IgD-negative memory B cell (primary cell): ENCODE data around the gene KDSR. TPM values are rescaled to one million over a fixed set of nuclear protein-coding genes. Genes with fewer than 3 reads are reported as not detected.

Experiments
- H3K27ac Mint-ChIP-seq, 3 donors: one replicate each; pipeline ENCODE4 v1.8.0; 2020 to 2022; ENCODE audit warnings: mild to moderate bottlenecking in 3 of 3, mixed read lengths in 3 of 3, moderate library complexity in 1 of 3
- H3K27me3 Mint-ChIP-seq: one replicate; pipeline ENCODE4 v1.8.0; 2021; ENCODE audit warnings: mixed read lengths
- H3K36me3 Mint-ChIP-seq: one replicate; pipeline ENCODE4 v1.8.0; 2020; ENCODE audit warnings: mild to moderate bottlenecking, mixed read lengths
- H3K4me1 Mint-ChIP-seq, 3 donors: one replicate each; pipeline ENCODE4 v1.8.0; 2020 to 2022; ENCODE audit warnings: mixed read lengths in 3 of 3, mild to moderate bottlenecking in 1 of 3
- H3K4me3 Mint-ChIP-seq, 4 donors: one replicate each; pipeline ENCODE4 v1.8.0; 2020 to 2022; ENCODE audit warnings: mild to moderate bottlenecking in 4 of 4, mixed read lengths in 4 of 4, moderate library complexity in 3 of 4
- H3K9me3 Mint-ChIP-seq, 3 donors: one replicate each; pipeline ENCODE4 v1.8.0; 2020 to 2021; ENCODE audit warnings: mixed read lengths in 3 of 3, mild to moderate bottlenecking in 1 of 3
- polyA plus RNA-seq: library from polyadenylated mRNA; unstranded; fragments of 300-500 nt; fragmentation: Illumina TruSeq; gene quantifications from one replicate; pipeline ENCODE4 v1.2.3, GENCODE V29; 2021

Gene KDSR
- polyA plus RNA-seq, 1 donor from 2014 or later, result 40.2 TPM

- H3K9me3 Mint-ChIP-seq, result no peaks in the 10 kb centered on the region
- peak overlapping the region; percentile 70 to 94 (median 80) for H3K27ac Mint-ChIP-seq
- no peaks in the 10 kb centered on the region for H3K36me3 Mint-ChIP-seq
- H3K4me1 Mint-ChIP-seq, result peaks cover 19 to 27% (median 22%) of the 10 kb centered on the region in 3 donors
- H3K4me3 Mint-ChIP-seq, result peak overlapping the region; percentile 86 to 95 (median 90)
- H3K27me3 Mint-ChIP-seq, result no peaks in the 10 kb centered on the region
Measured at GRCh38 chr18:63320975-63321265, 46.1 kb downstream of the KDSR start.

GRCh38 chr18:63320123-63320974, 46.7 kb downstream of the KDSR start:
- no peaks in the 10 kb centered on the region for H3K36me3 Mint-ChIP-seq
- no peaks in the 10 kb centered on the region for H3K9me3 Mint-ChIP-seq
- peak overlapping the region; percentile 86 to 95 (median 91) for H3K4me3 Mint-ChIP-seq
- no peaks in the 10 kb centered on the region for H3K27me3 Mint-ChIP-seq
- peak overlapping the region; percentile 70 to 94 (median 88) for H3K27ac Mint-ChIP-seq
- peaks cover 21 to 29% (median 27%) of the 10 kb centered on the region in 3 donors for H3K4me1 Mint-ChIP-seq

- H3K27me3 Mint-ChIP-seq, result no peaks in the 10 kb centered on the region
- no peaks in the 10 kb centered on the region for H3K9me3 Mint-ChIP-seq
Measured at GRCh38 chr18:63319383-63320122, 47.5 kb downstream of the KDSR start, which contains the start of gene BCL2. TSS of gene BCL2 (minus strand) at chr18:63319769.

GRCh38 chr18:63318889-63319382, 48.1 kb downstream of the KDSR start:
- no peaks in the 10 kb centered on the region for H3K36me3 Mint-ChIP-seq
- no peaks in the 10 kb centered on the region for H3K9me3 Mint-ChIP-seq
- peak overlapping the region; percentile 70 to 96 (median 70) for H3K27ac Mint-ChIP-seq
- peaks cover 34 to 43% (median 40%) of the 10 kb centered on the region in 3 donors for H3K4me1 Mint-ChIP-seq
- peak overlapping the region; percentile 89 to 99 (median 97) for H3K4me3 Mint-ChIP-seq
- no peaks in the 10 kb centered on the region for H3K27me3 Mint-ChIP-seq

More at GRCh38 chr18:63319383-63320122, 47.5 kb downstream of the KDSR start, which contains the start of gene BCL2:
- Mint-ChIP-seq H3K36me3 (no peaks in the 10 kb centered on the region), H3K4me1 (peaks cover 29 to 37% (median 35%) of the 10 kb centered on the region in 3 donors), H3K27ac (peak within 1 kb of the TSS; percentile 70 to 96 (median 94)), H3K4me3 (peak within 1 kb of the TSS; percentile 89 to 99 (median 97))

GRCh38 chr18:63317982-63318888, 48.8 kb downstream of the KDSR start:
- Mint-ChIP-seq H3K27ac (peak overlapping the region; percentile 70 to 97 (median 70)), H3K4me1 (peaks cover 37 to 47% (median 47%) of the 10 kb centered on the region in 3 donors), H3K36me3 (no peaks in the 10 kb centered on the region), H3K4me3 (peak overlapping the region; percentile 89 to 100 (median 99)), H3K9me3 (no peaks in the 10 kb centered on the region), H3K27me3 (no peaks in the 10 kb centered on the region)

- H3K27ac Mint-ChIP-seq, result peak overlapping the region; percentile 70 to 97 (median 70)
- peak overlapping the region; percentile 89 to 100 (median 98) for H3K4me3 Mint-ChIP-seq
- H3K4me1 Mint-ChIP-seq, result peaks cover 31 to 48% (median 44%) of the 10 kb centered on the region in 3 donors
- no peaks in the 10 kb centered on the region for H3K27me3 Mint-ChIP-seq
- H3K9me3 Mint-ChIP-seq, result no peaks in the 10 kb centered on the region
- no peaks in the 10 kb centered on the region for H3K36me3 Mint-ChIP-seq
Measured at GRCh38 chr18:63317556-63317946, 49.5 kb downstream of the KDSR start.

- H3K27ac Mint-ChIP-seq, result peak overlapping the region; percentile 70 to 97 (median 70)
- H3K4me3 Mint-ChIP-seq, result peak overlapping the region; percentile 89 to 100 (median 98)
- no peaks in the 10 kb centered on the region for H3K36me3 Mint-ChIP-seq
- peaks cover 29 to 50% (median 41%) of the 10 kb centered on the region in 3 donors for H3K4me1 Mint-ChIP-seq
- H3K9me3 Mint-ChIP-seq, result no peaks in the 10 kb centered on the region
- H3K27me3 Mint-ChIP-seq, result no peaks in the 10 kb centered on the region
Measured at GRCh38 chr18:63316612-63317555, 50.1 kb downstream of the KDSR start.

GRCh38 chr18:63315876-63316275, 51.1 kb downstream of the KDSR start:
- Mint-ChIP-seq H3K4me1 (peaks cover 35 to 55% (median 43%) of the 10 kb centered on the region in 3 donors), H3K27ac (peak overlapping the region in 2 of 3 donors; percentile 7 to 95), H3K4me3 (peak overlapping the region; percentile 89 to 100 (median 98)), H3K9me3 (no peaks in the 10 kb centered on the region), H3K36me3 (no peaks in the 10 kb centered on the region), H3K27me3 (no peaks in the 10 kb centered on the region)

- Mint-ChIP-seq H3K27ac (peak overlapping the region; percentile 73 to 95 (median 93)), H3K9me3 (no peaks in the 10 kb centered on the region), H3K4me1 (peaks cover 40 to 58% (median 48%) of the 10 kb centered on the region in 3 donors), H3K4me3 (peak overlapping the region; percentile 89 to 100 (median 98)), H3K27me3 (no peaks in the 10 kb centered on the region), H3K36me3 (no peaks in the 10 kb centered on the region)
Measured at GRCh38 chr18:63315131-63315662, 51.8 kb downstream of the KDSR start.

GRCh38 chr18:63314062-63314790, 52.8 kb downstream of the KDSR start:
- H3K36me3 Mint-ChIP-seq, result no peaks in the 10 kb centered on the region
- H3K27ac Mint-ChIP-seq, result peak overlapping the region; percentile 73 to 96 (median 93)
- no peaks in the 10 kb centered on the region for H3K9me3 Mint-ChIP-seq
- no peaks in the 10 kb centered on the region for H3K27me3 Mint-ChIP-seq
- peaks cover 45 to 65% (median 53%) of the 10 kb centered on the region in 3 donors for H3K4me1 Mint-ChIP-seq
- peak overlapping the region; percentile 89 to 100 (median 98) for H3K4me3 Mint-ChIP-seq

GRCh38 chr18:63313396-63313917, 53.5 kb downstream of the KDSR start:
- Mint-ChIP-seq H3K4me3 (peak overlapping the region; percentile 87 to 99 (median 93)), H3K4me1 (peaks cover 50 to 64% (median 60%) of the 10 kb centered on the region in 3 donors), H3K36me3 (no peaks in the 10 kb centered on the region), H3K27ac (peak overlapping the region; percentile 60 to 96 (median 93)), H3K9me3 (no peaks in the 10 kb centered on the region), H3K27me3 (no peaks in the 10 kb centered on the region)

- peak overlapping the region; percentile 60 to 96 (median 93) for H3K27ac Mint-ChIP-seq
- peaks cover 52 to 69% (median 65%) of the 10 kb centered on the region in 3 donors for H3K4me1 Mint-ChIP-seq
- peak overlapping the region; percentile 87 to 99 (median 93) for H3K4me3 Mint-ChIP-seq
- H3K9me3 Mint-ChIP-seq, result no peaks in the 10 kb centered on the region
- H3K27me3 Mint-ChIP-seq, result no peaks in the 10 kb centered on the region
- H3K36me3 Mint-ChIP-seq, result no peaks in the 10 kb centered on the region
Measured at GRCh38 chr18:63312737-63313395, 54.1 kb downstream of the KDSR start.
